Activated CD4-positive, alpha-beta T cell treated with anti-CD3 and anti-CD28 coated beads for 36 hours (primary cell): ENCODE data around the gene IFNAR2. TPM values are rescaled to one million over a fixed set of nuclear protein-coding genes. Genes with fewer than 3 reads are reported as not detected.

Experiments
- ATAC-seq: fragments of 200-7000 bp; cut with Tn5 transposase; one replicate; pipeline ENCODE4 v1.10.0; 2021; ENCODE audit warnings: mild to moderate bottlenecking, moderate library complexity
- CTCF ChIA-PET: fragments of 350-600 bp; sonication (Branson Sonifier 250); formaldehyde crosslinking; loops from one replicate; lab custom pipeline; 2021; ENCODE audit warnings: antibody characterized with exemption; lab: Charles Lee
- POLR2A ChIA-PET: fragments of 350-600 bp; sonication (Branson Sonifier 250); formaldehyde crosslinking; loops from one replicate; lab custom pipeline; 2021; ENCODE audit warnings: antibody characterized with exemption, inconsistent platforms; lab: Charles Lee
- DNase-seq: peaks from one replicate; pipeline ENCODE4 v3.0.0-alpha.2; 2020
- H3K27ac Mint-ChIP-seq: one replicate; pipeline ENCODE4 v1.8.0; 2021; ENCODE audit warnings: mixed read lengths
- H3K27me3 Mint-ChIP-seq: one replicate; pipeline ENCODE4 v1.8.0; 2021; ENCODE audit warnings: mixed read lengths
- H3K36me3 Mint-ChIP-seq: one replicate; pipeline ENCODE4 v1.8.0; 2021; ENCODE audit warnings: low read depth, mixed read lengths
- H3K4me1 Mint-ChIP-seq: one replicate; pipeline ENCODE4 v1.8.0; 2021; ENCODE audit warnings: mixed read lengths
- H3K4me3 Mint-ChIP-seq: one replicate; pipeline ENCODE4 v1.8.0; 2021; ENCODE audit warnings: mild to moderate bottlenecking, moderate library complexity, mixed read lengths
- H3K9me3 Mint-ChIP-seq: one replicate; pipeline ENCODE4 v1.8.0; 2021; ENCODE audit warnings: low read depth, mixed read lengths
- intact Hi-C, 2 experiments: fragments of 100-400 bp; cut with DNase I in 1 of 2; cut with micrococcal nuclease in 1 of 2; formaldehyde crosslinking; loops; one replicate each; pipeline versions ENCODE4 v1.14.2 to v1.15.1; 2022 to 2024; cut with DNase I, micrococcal nuclease
- total RNA-seq, 2 experiments: library from RNA; stranded (reverse); gene quantifications; one replicate each; pipeline ENCODE4 v1.2.3, GENCODE V29; 2021

The IFNAR2 gene
- total RNA-seq, 2 experiments from 2014 or later: 26.6 to 29.8 TPM

GRCh38 chr21:33255404-33255803 is 25.7 kb downstream of the IFNAR2 start:
- intact Hi-C loops: loop anchor here in 1 of 2 experiments (2.0 kb wide), 1 partner anchor 23 kb away; no protein-coding TSS in a partner anchor
- peaks cover 76% of the 10 kb centered on the region for H3K36me3 Mint-ChIP-seq

GRCh38 chr21:33256019-33256418 is 26.3 kb downstream of the IFNAR2 start:
- H3K36me3 Mint-ChIP-seq: peaks cover 71% of the 10 kb centered on the region
- peak overlapping the region; percentile 84 for H3K27ac Mint-ChIP-seq
- DNase-seq: peak; percentile 41
- H3K27me3 Mint-ChIP-seq: no peaks in the 10 kb centered on the region
- ATAC-seq: peak; percentile 78
- ChIA-PET POLR2A (interaction anchor here (0.7 kb wide), 1 partner anchor 22 kb away, joined by 3 read pairs; no protein-coding TSS in a partner anchor), CTCF (interaction anchor here (0.6 to 1.4 kb wide), 5 partner anchors 9 to 106 kb away, joined by 3 to 6 read pairs (median 4); no protein-coding TSS in a partner anchor)
- intact Hi-C loops: loop anchor here (1.0 to 2.0 kb wide), 5 partner anchors 10 to 25 kb away; partner anchors contain the start of gene IL10RB (in 1 of the 2)
- no peak overlapping the region for H3K4me3 Mint-ChIP-seq
- peaks cover 53% of the 10 kb centered on the region for H3K4me1 Mint-ChIP-seq
- H3K9me3 Mint-ChIP-seq: peaks cover 4% of the 10 kb centered on the region

More at GRCh38 chr21:33255404-33255803, 25.7 kb downstream of the IFNAR2 start:
- H3K27ac Mint-ChIP-seq: peak overlapping the region; percentile 84
- no peaks in the 10 kb centered on the region for H3K27me3 Mint-ChIP-seq
- DNase-seq (no peak), ATAC-seq (peak; percentile 69)
- H3K4me1 Mint-ChIP-seq: peaks cover 53% of the 10 kb centered on the region
- peaks cover 4% of the 10 kb centered on the region for H3K9me3 Mint-ChIP-seq
- no peak overlapping the region for H3K4me3 Mint-ChIP-seq
- POLR2A ChIA-PET: interaction anchor here (0.7 kb wide), 2 partner anchors 21 to 77 kb away, joined by 3 read pairs; no protein-coding TSS in a partner anchor
- CTCF ChIA-PET: interaction anchor here (0.6 to 1.4 kb wide), 5 partner anchors 10 to 129 kb away, joined by 3 to 6 read pairs (median 3); no protein-coding TSS in a partner anchor

DNA sequence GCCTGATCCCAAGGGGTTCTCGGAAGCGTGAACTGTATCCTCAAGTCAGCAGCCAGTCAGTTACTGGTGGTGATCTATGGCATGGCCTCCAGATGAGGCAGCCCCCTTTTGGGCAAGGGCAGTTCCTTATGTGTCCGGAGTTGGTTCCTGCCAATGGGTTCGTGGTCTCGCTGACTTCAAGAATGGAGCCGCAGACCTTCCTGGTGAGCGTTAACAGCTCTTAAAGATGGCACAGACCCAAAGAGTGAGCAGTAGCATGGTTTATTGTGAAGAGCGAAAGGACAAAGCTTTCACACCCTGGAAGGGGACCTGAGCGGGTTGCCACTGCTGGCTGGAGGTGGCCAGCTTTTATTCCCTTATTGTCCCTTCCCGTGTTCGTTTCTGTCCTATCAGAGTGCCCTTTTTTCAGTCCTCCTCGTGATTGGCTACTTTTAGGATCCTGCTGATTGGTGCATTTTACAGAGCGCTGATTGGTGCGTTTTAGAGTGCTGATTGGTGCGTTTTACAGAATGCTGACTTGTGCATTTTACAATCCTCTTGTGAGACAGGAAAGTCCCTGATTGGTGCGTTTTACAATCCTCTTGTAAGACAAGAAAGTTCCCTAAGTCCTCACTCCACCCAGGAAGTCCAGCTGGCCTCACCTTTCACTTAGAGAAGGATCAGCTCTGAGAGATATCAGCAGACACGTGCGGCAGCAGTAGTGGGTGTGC is 27.5 kb downstream of the IFNAR2 start:
- POLR2A ChIA-PET: no interaction called here
- H3K27me3 Mint-ChIP-seq: no peaks in the 10 kb centered on the region
- CTCF ChIA-PET: interaction anchor here (0.8 kb wide), 1 partner anchor 25 kb away, joined by 4 read pairs; no protein-coding TSS in a partner anchor

GRCh38 chr21:33258475-33258874 is 28.7 kb downstream of the IFNAR2 start:
- no peak for DNase-seq
- Mint-ChIP-seq H3K36me3 (peaks cover 57% of the 10 kb centered on the region), H3K9me3 (peaks cover 4% of the 10 kb centered on the region), H3K27me3 (no peaks in the 10 kb centered on the region), H3K4me3 (no peak overlapping the region), H3K27ac (no peak overlapping the region), H3K4me1 (peaks cover 57% of the 10 kb centered on the region)
- intact Hi-C loops: loop anchor here in 1 of 2 experiments (2.0 kb wide), 1 partner anchor 14 kb away; no protein-coding TSS in a partner anchor
- no peak for ATAC-seq
- ChIA-PET POLR2A (no interaction called here), CTCF (interaction anchor here (0.7 to 1.3 kb wide), 2 partner anchors 187 to 738 kb away, joined by 3 read pairs; no protein-coding TSS in a partner anchor)

More for the DNA sequence above, 27.5 kb downstream of the IFNAR2 start:
- Mint-ChIP-seq H3K4me3 (no peak overlapping the region), H3K27ac (peak overlapping the region; percentile 84), H3K36me3 (peaks cover 64% of the 10 kb centered on the region), H3K4me1 (peaks cover 57% of the 10 kb centered on the region), H3K9me3 (peaks cover 4% of the 10 kb centered on the region)
- DNase-seq (no peak), ATAC-seq (no peak)
- intact Hi-C loops: loop anchor here in 1 of 2 experiments (2.0 kb wide), 1 partner anchor 18 kb away; no protein-coding TSS in a partner anchor

- POLR2A ChIA-PET: interaction anchor here (0.8 kb wide), 1 partner anchor 65 kb away, joined by 3 read pairs; the partner anchor contains the start of gene IFNAR1
- no peaks in the 10 kb centered on the region for H3K27me3 Mint-ChIP-seq
- H3K9me3 Mint-ChIP-seq: peaks cover 4% of the 10 kb centered on the region
- no peak overlapping the region for H3K4me3 Mint-ChIP-seq
- CTCF ChIA-PET: interaction anchor here (0.7 to 1.3 kb wide), 2 partner anchors 186 to 739 kb away, joined by 3 read pairs; no protein-coding TSS in a partner anchor
- intact Hi-C loops: loop anchor here in 1 of 2 experiments (2.0 kb wide), 1 partner anchor 15 kb away; no protein-coding TSS in a partner anchor
- ATAC-seq: peak; percentile 56
- no peak for DNase-seq
- peaks cover 55% of the 10 kb centered on the region for H3K36me3 Mint-ChIP-seq
- H3K4me1 Mint-ChIP-seq: peaks cover 57% of the 10 kb centered on the region
- no peak overlapping the region for H3K27ac Mint-ChIP-seq
These were observed 29.7 kb downstream of the IFNAR2 start for GRCh38 chr21:33259428-33259827.

DNA sequence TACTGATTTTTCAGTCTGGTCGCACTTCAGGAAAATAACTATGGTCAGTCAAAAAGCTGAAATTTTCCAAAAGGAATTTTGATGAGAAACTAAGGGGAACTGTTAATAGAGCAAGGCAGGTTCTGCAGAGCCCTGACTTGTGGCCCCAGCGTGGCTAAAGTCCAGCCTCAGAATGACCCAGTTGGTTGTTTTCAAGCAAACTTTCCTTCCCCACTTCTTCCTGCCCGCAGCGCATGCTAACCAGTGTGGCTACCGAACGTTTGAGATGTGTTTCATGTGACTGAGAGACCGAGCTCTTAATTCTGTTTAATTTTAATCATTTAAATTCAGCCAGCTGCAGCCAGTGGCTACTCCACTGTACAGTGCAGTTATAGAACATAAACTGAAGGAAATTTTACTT is 30.3 kb downstream of the IFNAR2 start:
- H3K4me3 Mint-ChIP-seq: no peak overlapping the region
- peaks cover 50% of the 10 kb centered on the region for H3K36me3 Mint-ChIP-seq
- H3K4me1 Mint-ChIP-seq: peaks cover 51% of the 10 kb centered on the region
- ChIA-PET POLR2A (no interaction called here), CTCF (interaction anchor here (0.8 to 1.3 kb wide), 2 partner anchors 186 to 187 kb away, joined by 3 to 4 read pairs; no protein-coding TSS in a partner anchor)
- DNase-seq (no peak), ATAC-seq (no peak)
- H3K9me3 Mint-ChIP-seq: peaks cover 4% of the 10 kb centered on the region
- intact Hi-C loops: loop anchor here in 1 of 2 experiments (2.0 kb wide), 1 partner anchor 15 kb away; no protein-coding TSS in a partner anchor
- no peaks in the 10 kb centered on the region for H3K27me3 Mint-ChIP-seq
- H3K27ac Mint-ChIP-seq: no peak overlapping the region

DNA sequence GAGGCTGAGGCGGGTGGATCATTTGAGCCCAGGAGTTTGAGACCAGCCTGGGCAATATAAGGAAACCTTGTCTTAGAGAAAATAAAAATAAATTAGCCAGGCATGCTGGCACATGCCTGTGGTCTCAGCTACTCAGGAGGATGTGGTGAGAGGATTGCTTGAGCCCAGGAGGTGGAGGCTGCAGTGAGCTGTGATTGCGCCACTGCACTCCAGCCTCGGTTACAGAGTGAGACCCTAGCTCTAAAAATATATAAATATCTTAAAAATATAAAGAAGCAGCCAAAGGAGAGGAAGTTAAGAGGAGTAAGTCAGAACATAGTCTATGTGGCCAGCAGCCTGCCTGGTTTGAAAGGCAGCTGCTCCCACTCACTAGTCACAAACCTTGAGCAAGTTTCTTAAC is 31.9 kb downstream of the IFNAR2 start:
- peaks cover 2% of the 10 kb centered on the region for H3K9me3 Mint-ChIP-seq
- CTCF ChIA-PET: interaction anchor here (0.6 to 1.2 kb wide), 4 partner anchors 11 to 268 kb away, joined by 3 read pairs; no protein-coding TSS in a partner anchor
- no peak for DNase-seq
- POLR2A ChIA-PET: no interaction called here
- intact Hi-C loops: no loop called here
- H3K27me3 Mint-ChIP-seq: no peaks in the 10 kb centered on the region
- ATAC-seq: no peak
- peaks cover 43% of the 10 kb centered on the region for H3K4me1 Mint-ChIP-seq
- H3K36me3 Mint-ChIP-seq: peaks cover 41% of the 10 kb centered on the region
- H3K4me3 Mint-ChIP-seq: no peak overlapping the region
- no peak overlapping the region for H3K27ac Mint-ChIP-seq

DNA sequence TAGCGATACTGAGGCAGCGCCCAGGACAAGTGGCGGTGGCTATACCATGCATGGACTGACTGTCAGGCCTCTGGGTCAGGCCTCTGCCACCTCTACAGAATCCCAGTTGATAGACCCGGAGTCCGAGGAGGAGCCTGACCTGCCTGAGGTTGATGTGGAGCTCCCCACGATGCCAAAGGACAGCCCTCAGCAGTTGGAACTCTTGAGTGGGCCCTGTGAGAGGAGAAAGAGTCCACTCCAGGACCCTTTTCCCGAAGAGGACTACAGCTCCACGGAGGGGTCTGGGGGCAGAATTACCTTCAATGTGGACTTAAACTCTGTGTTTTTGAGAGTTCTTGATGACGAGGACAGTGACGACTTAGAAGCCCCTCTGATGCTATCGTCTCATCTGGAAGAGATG is 33.2 kb downstream of the IFNAR2 start:
- Mint-ChIP-seq H3K4me1 (peaks cover 43% of the 10 kb centered on the region), H3K4me3 (no peak overlapping the region), H3K27ac (no peak overlapping the region), H3K27me3 (no peaks in the 10 kb centered on the region), H3K36me3 (peaks cover 31% of the 10 kb centered on the region), H3K9me3 (no peaks in the 10 kb centered on the region)
- DNase-seq: no peak
- POLR2A ChIA-PET: no interaction called here
- intact Hi-C loops: no loop called here
- CTCF ChIA-PET: interaction anchor here (0.5 to 0.6 kb wide), 3 partner anchors 25 to 345 kb away, joined by 3 to 6 read pairs (median 4); no protein-coding TSS in a partner anchor
- no peak for ATAC-seq

GRCh38 chr21:33264561-33264960 is 34.8 kb downstream of the IFNAR2 start:
- H3K9me3 Mint-ChIP-seq: no peaks in the 10 kb centered on the region
- H3K4me1 Mint-ChIP-seq: peaks cover 46% of the 10 kb centered on the region
- POLR2A ChIA-PET: no interaction called here
- no peak for ATAC-seq
- CTCF ChIA-PET: interaction anchor here (0.7 to 2.1 kb wide), 2 partner anchors 9 to 65 kb away, joined by 3 to 6 read pairs; no protein-coding TSS in a partner anchor
- no peak for DNase-seq
- H3K4me3 Mint-ChIP-seq: no peak overlapping the region
- intact Hi-C loops: no loop called here
- H3K36me3 Mint-ChIP-seq: peaks cover 35% of the 10 kb centered on the region
- no peak overlapping the region for H3K27ac Mint-ChIP-seq
- H3K27me3 Mint-ChIP-seq: no peaks in the 10 kb centered on the region

DNA sequence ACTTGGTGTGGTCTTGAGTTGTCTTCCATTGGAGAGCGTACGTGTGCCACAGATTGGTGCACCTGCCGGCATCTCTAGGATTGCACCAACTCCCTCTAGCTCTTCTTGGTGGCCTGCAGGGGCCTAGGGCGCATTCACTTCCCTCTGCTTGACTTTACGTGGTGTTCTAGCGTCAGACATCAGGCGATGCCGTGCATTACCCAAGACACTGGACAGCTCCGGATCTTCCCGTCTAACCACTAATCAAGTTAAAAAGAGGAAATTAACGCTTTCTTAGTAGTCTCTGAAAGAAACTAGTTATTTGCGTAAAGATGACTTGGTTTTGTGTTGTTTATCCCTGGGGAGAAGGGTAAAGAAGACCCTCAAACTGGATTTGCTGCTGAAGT is 35.9 kb downstream of the IFNAR2 start:
- ChIA-PET POLR2A (interaction anchor here (0.7 to 1.2 kb wide), 4 partner anchors 22 to 179 kb away, joined by 3 to 4 read pairs (median 4); partner anchors contain the start of gene IFNAR1), CTCF (interaction anchor here (0.6 to 2.1 kb wide), 4 partner anchors 14 to 66 kb away, joined by 3 to 6 read pairs (median 4); partner anchors contain the start of gene IFNAR1)
- ATAC-seq: peak; percentile 34
- no peaks in the 10 kb centered on the region for H3K27me3 Mint-ChIP-seq
- H3K9me3 Mint-ChIP-seq: no peaks in the 10 kb centered on the region
- peaks cover 40% of the 10 kb centered on the region for H3K36me3 Mint-ChIP-seq
- peaks cover 41% of the 10 kb centered on the region for H3K4me1 Mint-ChIP-seq
- peak overlapping the region; percentile 90 for H3K4me3 Mint-ChIP-seq
- peak overlapping the region; percentile 76 for H3K27ac Mint-ChIP-seq
- DNase-seq: peak; percentile 53
- intact Hi-C loops: loop anchor here (1.0 to 5.0 kb wide), 7 partner anchors 9 to 97 kb away; partner anchors contain the start of gene IFNAR1 (in 2 of the 2)
